Ovary (tissue), 9 donors: ENCODE data around the gene LTB4R. TPM values are rescaled to one million over a fixed set of nuclear protein-coding genes. Genes with fewer than 3 reads are reported as not detected.

ENCODE experiments used
- DNase-seq, 5 donors: peaks; one replicate each; pipeline ENCODE4 v3.0.0-alpha.2; 2019 to 2020
- H3K27ac ChIP-seq, 2 donors: fragments of 200-600 bp; one replicate each; pipeline versions ENCODE4 v1.5.1 to v1.8.0; 2019 to 2022
- H3K27me3 ChIP-seq: fragments of 200-600 bp; one replicate; pipeline ENCODE4 v1.8.0; 2022
- H3K36me3 ChIP-seq: fragments of 200-600 bp; sonication (generic); one replicate; pipeline ENCODE4 v1.5.1; 2019
- H3K4me1 ChIP-seq: one replicate; pipeline ENCODE4 v1.8.1; 2013; ENCODE audit warnings: mild to moderate bottlenecking, moderate library complexity; ENCODE audit not compliant: insufficient read depth
- H3K4me3 ChIP-seq: fragments of 200-600 bp; sonication (generic); one replicate; pipeline ENCODE4 v1.5.1; 2017
- H3K9me3 ChIP-seq, 2 donors: fragments of 200-600 bp in 1 of 2; sonication (generic) in 1 of 2; one replicate each; pipeline versions ENCODE4 v1.5.1 to v1.8.1; 2013 to 2019; ENCODE audit warnings: mild to moderate bottlenecking in 1 of 2, moderate library complexity in 1 of 2
- EP300 ChIP-seq: sonication (generic); formaldehyde crosslinking; IDR thresholded peaks from one replicate; pipeline ENCODE4 v1.6.1; 2017; ENCODE audit warnings: antibody characterized with exemption
- POLR2A ChIP-seq: fragments of 450-650 bp; IDR thresholded peaks from one replicate; pipeline ENCODE4 v1.6.1; 2017; ENCODE audit warnings: antibody characterized with exemption, mild to moderate bottlenecking, moderate library complexity
- WGBS, 3 donors: extraction: QIAGEN DNeasy Blood & Tissue Kit in 1 of 3; methylation state at CpG; one replicate each; pipeline versions ENCODE4 v1.1.5 to v1.1.7; 2013 to 2017; 5-methylcytosine and 5-hydroxymethylcytosine counted together
- intact Hi-C, 4 donors: fragments of 100-400 bp; cut with DNase I; formaldehyde crosslinking; loops; one replicate each; pipeline versions ENCODE4 v1.11.0 to v1.15.1; 2022 to 2023
- polyA plus RNA-seq, 2 donors: library from polyadenylated mRNA; stranded (reverse); fragments of 200-250 nt in 1 of 2; fragments of 350-450 nt in 1 of 2; fragmentation: Illumina TruSeq in 1 of 2; extraction: RNeasy Lipid Tissue Mini Kit (QIAGEN cat#74804) in 1 of 2; gene quantifications; one replicate each; pipeline ENCODE4 v1.2.3, GENCODE V29; 2013 to 2014
- total RNA-seq, 7 donors: library from RNA; depleted of rRNA in 2 of 7; stranded (reverse); fragments of >200 nt in 2 of 7; fragmentation: NEBNext Ultra II Directional in 3 of 7; extraction: Animal tissue kit (Norgen Biotek cat#: 25700) in 3 of 7; gene quantifications; one replicate each; pipeline versions ENCODE4 v1.1.0 to v1.2.4, GENCODE V29; 2016 to 2023
- TF ChIP-seq, protein P1 (sequence below), 3 donors: fragments of 450-650 bp in 2 of 3; fragments of 200-600 bp in 1 of 3; IDR thresholded peaks; one replicate each; pipeline versions ENCODE4 v1.5.1 to v1.8.0; 2016 to 2022; ENCODE audit warnings: antibody characterized with exemption in 3 of 3, mild to moderate bottlenecking in 1 of 3
- donor health status: DM: no; HTN: no; CAD: no; lungs with moderate emphysema.
- donor health status: DM: no; HTN: no; CAD: no.
- donor health status: Bipolar disorder and iron deficiency.
- donor health status: DM: yes; HTN: yes; CAD: no.
- donor health status: DM: no; HTN: no; CAD: no.
- donor health status: DM: yes; HTN: yes; CAD: no.

Gene LTB4R
- total and polyA plus RNA-seq, 9 donors, result 2.9 to 9.4 (median 7.6) TPM

DNA sequence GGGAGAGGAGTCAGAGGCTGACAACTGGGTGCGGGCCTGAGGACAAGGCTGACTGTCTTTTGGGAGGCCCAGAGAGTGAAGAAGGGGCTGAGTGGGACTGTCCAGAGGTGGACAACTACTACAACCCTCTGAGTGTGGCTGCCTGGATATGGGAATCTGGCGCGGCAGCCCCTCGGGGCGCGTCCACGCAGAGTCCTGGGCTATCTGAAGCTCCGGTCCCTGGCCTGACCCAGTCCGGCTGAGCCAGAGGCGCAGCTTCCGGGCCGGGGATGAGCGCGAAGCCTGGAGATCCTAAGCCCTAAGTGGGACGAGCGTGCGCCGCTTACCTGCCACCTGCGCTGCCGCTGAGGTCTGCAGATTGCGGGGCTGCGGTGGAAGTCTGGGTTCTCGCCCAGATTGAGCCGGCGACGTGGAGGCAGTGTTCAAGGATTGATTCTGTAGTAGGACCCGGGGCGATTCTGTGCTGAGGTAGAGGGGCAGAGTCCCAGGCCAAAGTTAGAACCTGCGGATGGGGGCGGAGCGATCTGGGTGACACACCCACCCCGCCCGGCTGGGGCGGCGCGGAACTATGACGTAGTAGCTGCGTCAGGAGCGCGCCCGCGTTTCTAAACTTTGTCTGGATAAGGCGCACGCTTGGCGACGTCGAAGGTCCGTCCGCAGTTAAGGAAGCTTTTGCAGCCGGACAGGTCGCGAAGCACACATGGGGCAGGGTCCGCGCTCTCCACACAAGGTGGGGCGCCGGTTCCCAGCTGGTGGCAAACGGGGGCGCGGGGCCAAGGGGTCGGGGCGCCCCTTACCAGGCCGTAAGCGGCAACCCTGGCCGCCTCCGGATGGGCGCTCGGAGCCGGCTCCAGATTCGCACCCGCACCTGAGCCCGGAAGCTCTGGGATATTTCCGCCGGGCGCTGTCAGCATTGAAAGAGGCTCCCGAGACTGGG, 11.8 kb upstream of the LTB4R start, which contains the start of the genes DHRS1 and NOP9:
TSS of gene DHRS1 (minus strand) at position 526 of the 937 bp plus-strand sequence. CDS start 674 bp downstream, outside the sequence.
TSS of gene NOP9 (plus strand) at position 596 of the 937 bp plus-strand sequence. CDS start at position 701, 105 bp downstream.
- intact Hi-C loops, result loop anchor here in 1 of 4 donors (5.0 kb wide), 1 partner anchor 57 kb away; the partner anchor contains the start of gene TINF2
- Histone ChIP-seq H3K27me3 (no peaks in the 10 kb centered on the region), H3K27ac (peak within 1 kb of the TSS; percentile 33 to 65), H3K9me3 (no peaks in the 10 kb centered on the region), H3K4me3 (peak within 1 kb of the TSS; percentile 93), H3K36me3 (no peaks in the 10 kb centered on the region), H3K4me1 (peaks cover 6% of the 10 kb centered on the region)
- TF ChIP-seq POLR2A (peak; percentile 76), EP300 (no peak)
- TF ChIP-seq, protein P1, sequence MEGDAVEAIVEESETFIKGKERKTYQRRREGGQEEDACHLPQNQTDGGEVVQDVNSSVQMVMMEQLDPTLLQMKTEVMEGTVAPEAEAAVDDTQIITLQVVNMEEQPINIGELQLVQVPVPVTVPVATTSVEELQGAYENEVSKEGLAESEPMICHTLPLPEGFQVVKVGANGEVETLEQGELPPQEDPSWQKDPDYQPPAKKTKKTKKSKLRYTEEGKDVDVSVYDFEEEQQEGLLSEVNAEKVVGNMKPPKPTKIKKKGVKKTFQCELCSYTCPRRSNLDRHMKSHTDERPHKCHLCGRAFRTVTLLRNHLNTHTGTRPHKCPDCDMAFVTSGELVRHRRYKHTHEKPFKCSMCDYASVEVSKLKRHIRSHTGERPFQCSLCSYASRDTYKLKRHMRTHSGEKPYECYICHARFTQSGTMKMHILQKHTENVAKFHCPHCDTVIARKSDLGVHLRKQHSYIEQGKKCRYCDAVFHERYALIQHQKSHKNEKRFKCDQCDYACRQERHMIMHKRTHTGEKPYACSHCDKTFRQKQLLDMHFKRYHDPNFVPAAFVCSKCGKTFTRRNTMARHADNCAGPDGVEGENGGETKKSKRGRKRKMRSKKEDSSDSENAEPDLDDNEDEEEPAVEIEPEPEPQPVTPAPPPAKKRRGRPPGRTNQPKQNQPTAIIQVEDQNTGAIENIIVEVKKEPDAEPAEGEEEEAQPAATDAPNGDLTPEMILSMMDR (IDR thresholded peaks at IDR 0.05), result no peak
- peak; percentile 87 to 96 (median 93) for DNase-seq
- 1% methylated on average over 51 to 75 of the region's 75 CpGs for WGBS, 3 donors

DNA sequence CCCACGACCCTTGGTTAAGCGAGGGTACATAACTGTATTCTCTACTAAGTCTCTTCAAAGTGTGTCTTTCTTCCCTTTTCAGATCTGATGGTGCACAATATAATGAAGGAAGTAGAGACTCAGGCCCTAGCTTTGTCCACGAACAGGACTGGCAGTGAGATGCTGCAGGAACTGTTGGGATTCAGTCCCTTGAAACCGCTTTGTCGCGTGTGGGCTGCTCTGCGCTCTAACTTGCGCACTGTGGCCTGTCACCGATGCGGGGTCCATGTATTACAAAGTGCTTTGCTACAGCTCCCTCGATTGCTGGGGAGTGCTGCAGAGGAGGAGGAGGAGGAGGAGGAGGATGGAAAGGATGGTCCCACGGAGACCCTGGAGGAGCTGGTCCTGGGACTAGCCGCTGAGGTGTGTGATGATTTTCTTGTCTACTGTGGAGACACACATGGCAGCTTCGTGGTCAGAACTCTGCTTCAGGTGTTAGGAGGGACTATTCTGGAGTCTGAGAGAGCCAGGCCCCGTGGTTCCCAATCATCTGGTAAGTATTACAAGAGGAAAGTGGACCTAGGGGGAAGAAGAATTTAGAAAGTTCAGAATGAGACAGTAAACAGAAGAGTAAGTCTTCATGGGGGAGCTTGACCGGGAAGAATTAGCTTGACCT, 10.8 kb upstream of the LTB4R start:
- intact Hi-C loops, result no loop called here
- H3K36me3 ChIP-seq, result no peaks in the 10 kb centered on the region
- DNase-seq, result no peak
- peak overlapping the region; percentile 93 for H3K4me3 ChIP-seq
- no peaks in the 10 kb centered on the region for H3K27me3 ChIP-seq
- H3K9me3 ChIP-seq, result no peaks in the 10 kb centered on the region
- WGBS, 3 donors, result 22 to 26% (median 23%) methylated on average over 16 of the region's 16 CpGs
- H3K27ac ChIP-seq, result peak overlapping the region; percentile 32 to 65
- TF ChIP-seq, protein P1 (IDR thresholded peaks at IDR 0.05), result no peak
- TF ChIP-seq POLR2A (no peak), EP300 (no peak)
- peaks cover 6% of the 10 kb centered on the region for H3K4me1 ChIP-seq

DNA sequence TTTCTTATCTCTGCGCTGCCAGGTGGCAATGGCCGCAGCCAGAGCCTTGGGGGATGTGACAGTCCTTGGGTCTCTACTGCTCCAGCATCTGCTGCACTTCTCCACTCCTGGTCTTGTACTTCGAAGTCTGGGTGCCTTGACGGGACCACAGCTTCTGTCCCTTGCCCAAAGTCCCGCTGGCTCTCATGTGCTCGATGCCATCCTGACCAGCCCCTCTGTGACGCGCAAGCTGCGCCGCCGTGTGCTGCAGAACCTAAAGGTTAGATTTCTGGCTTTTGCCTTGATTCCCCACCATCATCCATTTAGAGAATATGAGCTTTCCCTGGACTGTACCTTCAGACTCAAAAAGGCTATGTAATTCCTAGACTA, 7.3 kb upstream of the LTB4R start:
- no peak for DNase-seq
- Histone ChIP-seq H3K27me3 (no peaks in the 10 kb centered on the region), H3K36me3 (no peaks in the 10 kb centered on the region), H3K9me3 (no peaks in the 10 kb centered on the region), H3K4me1 (peaks cover 3% of the 10 kb centered on the region), H3K4me3 (no peak overlapping the region), H3K27ac (no peak overlapping the region)
- TF ChIP-seq EP300 (no peak), POLR2A (no peak)
- TF ChIP-seq, protein P1 (IDR thresholded peaks at IDR 0.05), result no peak
- intact Hi-C loops, result no loop called here
- WGBS, 3 donors, result 92 to 94% (median 93%) methylated on average over 11 of the region's 11 CpGs

DNA sequence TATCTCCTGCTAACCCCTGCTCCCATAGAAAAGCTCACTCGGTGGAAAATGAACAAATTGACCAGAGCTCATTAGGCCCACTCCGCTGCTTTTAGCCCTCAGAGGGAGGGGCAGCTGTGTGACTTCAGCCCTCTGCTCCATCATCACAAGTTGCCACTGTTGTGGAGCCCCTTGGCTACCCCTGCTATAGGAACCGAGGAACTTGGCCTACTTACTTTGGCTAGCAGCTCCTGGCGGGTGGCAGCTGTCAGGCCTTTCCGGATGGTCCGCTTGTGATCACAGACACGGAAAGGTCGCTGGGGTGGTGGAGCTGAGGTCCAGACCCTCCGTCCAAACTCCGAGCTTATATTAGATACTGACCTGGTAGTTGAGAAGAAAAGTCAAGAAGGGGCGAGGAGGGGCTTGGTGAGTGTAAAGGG, 4.1 kb upstream of the LTB4R start:
- DNase-seq, result no peak
- 75 to 79% (median 78%) methylated on average over 11 of the region's 11 CpGs for WGBS, 3 donors
- Histone ChIP-seq H3K9me3 (no peaks in the 10 kb centered on the region), H3K36me3 (no peaks in the 10 kb centered on the region), H3K4me1 (peaks cover 11% of the 10 kb centered on the region), H3K27me3 (no peaks in the 10 kb centered on the region), H3K27ac (no peak overlapping the region), H3K4me3 (no peak overlapping the region)
- intact Hi-C loops, result loop anchor here in 1 of 4 donors (5.0 kb wide), 1 partner anchor 65 kb away; the partner anchor contains the start of gene TINF2
- TF ChIP-seq EP300 (no peak), POLR2A (no peak)
- TF ChIP-seq, protein P1 (IDR thresholded peaks at IDR 0.05), result no peak
